Peyer's patch (tissue), 4 donors: ENCODE measurements around the gene HEXIM1.

Source experiments
- CTCF ChIP-seq, 6 experiments: fragments of 450-650 bp in 4 of 6; fragments of 200-600 bp in 2 of 6; sonication (generic) in 1 of 6; IDR thresholded peaks; one replicate each; pipeline ENCODE4 v1.5.1; 2017 to 2019; ENCODE audit warnings: antibody characterized with exemption in 6 of 6, mild to moderate bottlenecking in 3 of 6, moderate library complexity in 1 of 6
- POLR2A ChIP-seq, 2 donors: fragments of 450-650 bp; IDR thresholded peaks; one replicate each; pipeline ENCODE4 v1.5.1; 2017; ENCODE audit warnings: antibody characterized with exemption in 2 of 2, mild to moderate bottlenecking in 2 of 2, moderate library complexity in 2 of 2

DNA sequence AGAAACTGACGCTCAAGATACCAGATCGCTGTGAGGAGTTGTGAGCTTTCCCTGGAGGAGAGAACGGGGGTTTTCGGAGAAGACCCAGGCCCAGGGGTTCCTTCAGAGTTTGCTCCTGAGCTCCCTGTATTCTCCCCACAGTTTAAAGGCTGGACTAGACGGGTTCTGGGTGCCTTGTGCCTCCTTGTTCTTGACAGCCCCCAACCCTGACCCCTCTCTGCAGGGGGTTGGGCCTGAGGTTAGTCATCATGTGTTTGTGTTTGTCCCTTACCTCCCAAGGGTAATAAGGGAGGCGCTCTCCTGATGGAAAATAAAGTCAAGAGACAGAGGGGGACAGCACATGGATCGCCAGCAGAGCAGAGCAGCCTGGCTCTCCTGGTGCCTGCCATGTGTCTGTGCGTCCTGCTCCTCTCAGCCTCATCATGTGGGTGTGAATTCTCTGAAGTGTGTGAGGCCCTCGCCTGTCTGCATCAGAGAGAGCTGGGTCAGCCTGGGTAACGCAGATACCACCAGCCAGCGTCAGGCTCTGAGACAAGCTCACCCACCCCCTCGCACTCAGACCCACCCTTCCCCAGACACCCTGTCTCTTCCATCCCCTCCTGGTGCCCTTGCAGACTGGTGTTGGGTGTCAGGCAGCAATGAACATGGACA, 22.1 kb downstream of the HEXIM1 start:
- TF ChIP-seq CTCF (IDR thresholded peaks at IDR 0.05) (no peak), POLR2A (IDR thresholded peaks at IDR 0.05) (no peak)
